ENCODE data around the gene CNST. TPM values are rescaled to one million over a fixed set of nuclear protein-coding genes. Genes with fewer than 3 reads are reported as not detected.
"Not testable (repeated sequence)": the region's sequence is repeated elsewhere in the genome, so short reads cannot be mapped to it uniquely, and the experiment has no call there.

The CNST gene
- total RNA-seq, 1 donor from 2014 or later, result 25.6 TPM

DNA sequence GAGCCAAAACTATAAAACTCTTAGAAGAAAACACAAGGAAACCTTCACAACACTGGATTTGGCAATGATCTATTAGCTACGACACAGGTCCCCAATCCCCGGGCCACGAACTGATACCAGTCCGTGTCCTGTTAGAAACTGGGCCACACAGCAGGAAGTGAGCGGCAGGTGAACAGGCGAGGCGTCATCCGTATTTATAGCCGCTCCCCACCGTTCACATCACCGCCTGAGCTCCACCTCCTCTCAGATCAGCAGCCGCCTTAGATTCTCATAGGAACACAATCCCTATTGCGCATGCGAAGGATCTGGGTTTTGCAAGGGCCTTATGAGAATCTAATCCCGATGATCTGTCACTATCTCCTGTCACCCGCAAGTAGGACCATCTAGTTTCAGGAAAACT lies 12.1 kb upstream of the CNST start:
- Histone ChIP-seq H3F3A (ENCODE audit: low read depth) (no peaks in the 10 kb centered on the region), H3K4me1 (no peaks in the 10 kb centered on the region), H3K4me3 (no peak overlapping the region), H3K79me2 (ENCODE audit: low read depth) (peaks cover 11% of the 10 kb centered on the region), H4K20me1 (ENCODE audit: low read depth) (no peaks in the 10 kb centered on the region), H3K36me3 (no peaks in the 10 kb centered on the region), H3K4me2 (no peak overlapping the region), H3K9ac (no peak overlapping the region), H3K27ac (no peak overlapping the region), H3K9me3 (ENCODE audit: low read depth) (no peaks in the 10 kb centered on the region), H2AFZ (replicated peaks) (no peak overlapping the region), H3K27me3 (no peaks in the 10 kb centered on the region)
- H3K36me3 Mint-ChIP-seq, result peaks cover 10% of the 10 kb centered on the region
- TF ChIP-seq, protein P1, sequence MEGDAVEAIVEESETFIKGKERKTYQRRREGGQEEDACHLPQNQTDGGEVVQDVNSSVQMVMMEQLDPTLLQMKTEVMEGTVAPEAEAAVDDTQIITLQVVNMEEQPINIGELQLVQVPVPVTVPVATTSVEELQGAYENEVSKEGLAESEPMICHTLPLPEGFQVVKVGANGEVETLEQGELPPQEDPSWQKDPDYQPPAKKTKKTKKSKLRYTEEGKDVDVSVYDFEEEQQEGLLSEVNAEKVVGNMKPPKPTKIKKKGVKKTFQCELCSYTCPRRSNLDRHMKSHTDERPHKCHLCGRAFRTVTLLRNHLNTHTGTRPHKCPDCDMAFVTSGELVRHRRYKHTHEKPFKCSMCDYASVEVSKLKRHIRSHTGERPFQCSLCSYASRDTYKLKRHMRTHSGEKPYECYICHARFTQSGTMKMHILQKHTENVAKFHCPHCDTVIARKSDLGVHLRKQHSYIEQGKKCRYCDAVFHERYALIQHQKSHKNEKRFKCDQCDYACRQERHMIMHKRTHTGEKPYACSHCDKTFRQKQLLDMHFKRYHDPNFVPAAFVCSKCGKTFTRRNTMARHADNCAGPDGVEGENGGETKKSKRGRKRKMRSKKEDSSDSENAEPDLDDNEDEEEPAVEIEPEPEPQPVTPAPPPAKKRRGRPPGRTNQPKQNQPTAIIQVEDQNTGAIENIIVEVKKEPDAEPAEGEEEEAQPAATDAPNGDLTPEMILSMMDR (IDR thresholded peaks at IDR 0.05), result no peak
- TF ChIP-seq EZH2phosphoT487 (IDR thresholded peaks at IDR 0.05), result no peak
- TF ChIP-seq EZH2 (IDR thresholded peaks at IDR 0.05), result no peak
- no peak for DNase-seq (ENCODE audit: low spot score)
- peaks cover 2% of the 10 kb centered on the region for H3K27me3 Mint-ChIP-seq (ENCODE audit: insufficient read depth, low read depth)
- no peaks in the 10 kb centered on the region for H3K4me1 Mint-ChIP-seq
- H3K9me3 Mint-ChIP-seq, result no peaks in the 10 kb centered on the region
- no peak overlapping the region for H3K4me3 Mint-ChIP-seq
- no peak overlapping the region for H3K27ac Mint-ChIP-seq

DNA sequence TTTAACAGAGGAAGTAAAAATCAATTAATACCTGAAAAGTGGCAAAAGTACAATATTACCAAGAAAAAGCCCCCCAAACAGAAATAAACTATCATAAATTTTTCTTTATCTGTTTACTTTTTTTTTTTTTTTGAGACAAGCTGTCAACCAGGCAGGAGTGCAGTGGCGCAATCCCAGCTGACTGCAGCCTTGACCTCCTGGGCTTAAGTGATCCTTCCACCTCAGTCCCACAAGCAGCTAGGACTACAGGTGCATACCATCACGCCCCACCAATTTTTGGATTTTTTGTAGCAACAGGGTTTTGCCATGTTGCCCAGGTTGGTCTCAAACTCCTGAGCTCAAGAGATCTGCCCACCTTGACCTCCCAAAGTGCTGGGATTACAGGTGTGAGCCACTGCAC lies 8.2 kb upstream of the CNST start:
- H3K9me3 Mint-ChIP-seq, result no peaks in the 10 kb centered on the region
- H3K27ac Mint-ChIP-seq, result no peak overlapping the region
- Histone ChIP-seq H3K4me1 (no peaks in the 10 kb centered on the region), H3K9ac (no peak overlapping the region), H3K4me2 (no peak overlapping the region), H3K27me3 (no peaks in the 10 kb centered on the region), H3K9me3 (ENCODE audit: low read depth) (no peaks in the 10 kb centered on the region), H3F3A (ENCODE audit: low read depth) (no peaks in the 10 kb centered on the region), H3K79me2 (ENCODE audit: low read depth) (peaks cover 21% of the 10 kb centered on the region), H2AFZ (replicated peaks) (no peak overlapping the region), H3K4me3 (no peak overlapping the region), H3K36me3 (no peaks in the 10 kb centered on the region), H4K20me1 (ENCODE audit: low read depth) (no peaks in the 10 kb centered on the region), H3K27ac (no peak overlapping the region)
- peaks cover 9% of the 10 kb centered on the region for H3K36me3 Mint-ChIP-seq
- DNase-seq (ENCODE audit: low spot score), result no peak
- H3K4me3 Mint-ChIP-seq, result no peak overlapping the region
- no peaks in the 10 kb centered on the region for H3K4me1 Mint-ChIP-seq
- H3K27me3 Mint-ChIP-seq (ENCODE audit: insufficient read depth, low read depth), result peaks cover 2% of the 10 kb centered on the region
- no peak for TF ChIP-seq EZH2 (IDR thresholded peaks at IDR 0.05)
- TF ChIP-seq, protein P1 (IDR thresholded peaks at IDR 0.05), result no peak
- TF ChIP-seq EZH2phosphoT487 (IDR thresholded peaks at IDR 0.05), result no peak

DNA sequence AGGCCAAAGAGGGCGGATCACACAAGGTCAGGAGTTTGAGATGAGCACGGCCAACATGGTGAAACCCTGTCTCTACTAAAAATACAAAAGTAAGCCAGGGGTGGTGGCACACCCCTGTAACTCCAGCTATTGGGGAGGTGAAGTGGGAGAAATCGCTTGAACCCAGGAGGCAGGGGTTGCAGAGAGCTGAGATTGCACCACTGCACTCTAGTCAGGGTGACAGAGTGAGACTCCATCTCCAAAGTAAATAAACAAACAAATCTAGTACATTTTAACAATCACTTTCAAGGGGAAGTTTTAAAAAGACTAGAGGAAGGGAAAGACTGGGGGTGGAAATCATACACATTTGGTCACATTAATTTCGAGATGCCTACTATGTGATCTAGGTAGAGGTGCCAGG lies 6.9 kb upstream of the CNST start:
- H3K36me3 Mint-ChIP-seq, result peaks cover 9% of the 10 kb centered on the region

DNA sequence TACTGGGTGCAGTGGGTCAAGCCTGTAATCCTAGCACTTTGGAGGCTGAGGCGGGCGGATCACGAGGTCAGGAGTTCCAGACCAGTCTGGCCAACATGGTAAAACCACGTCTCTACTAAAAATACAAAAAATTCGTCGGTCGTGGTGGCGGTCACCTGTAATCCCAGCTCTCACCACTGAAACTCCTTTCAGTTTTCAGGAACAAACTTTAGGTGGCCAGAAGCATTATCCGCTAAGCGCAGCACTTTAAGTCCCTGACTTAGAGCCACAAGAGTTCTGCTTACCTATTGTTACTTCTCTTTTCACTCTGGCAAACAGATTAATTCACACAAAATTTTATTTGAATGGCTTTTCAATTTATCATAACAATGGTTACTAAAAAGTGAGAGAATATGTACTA lies 5.4 kb upstream of the CNST start:
- H3K4me3 Mint-ChIP-seq; H3K4me3 ChIP-seq; H3K27ac Mint-ChIP-seq; H4K20me1 ChIP-seq (ENCODE audit: low read depth); H3K9ac ChIP-seq; H3K36me3 ChIP-seq; H3K4me1 ChIP-seq; H3K27ac ChIP-seq; H3K27me3 Mint-ChIP-seq (ENCODE audit: insufficient read depth, low read depth); H3K4me2 ChIP-seq; H3K9me3 ChIP-seq (ENCODE audit: low read depth); H3F3A ChIP-seq (ENCODE audit: low read depth); H3K9me3 Mint-ChIP-seq; H3K36me3 Mint-ChIP-seq; H3K27me3 ChIP-seq; H2AFZ ChIP-seq (replicated peaks): not testable (repeated sequence)
- peaks cover 40% of the 10 kb centered on the region for H3K79me2 ChIP-seq (ENCODE audit: low read depth)
- peak; percentile 27 for DNase-seq (ENCODE audit: low spot score)
- peaks cover 12% of the 10 kb centered on the region for H3K4me1 Mint-ChIP-seq

More for the DNA sequence above, 6.9 kb upstream of the CNST start:
- TF ChIP-seq EZH2phosphoT487 (IDR thresholded peaks at IDR 0.05), result no peak
- no peak for TF ChIP-seq EZH2 (IDR thresholded peaks at IDR 0.05)
- TF ChIP-seq, protein P1 (IDR thresholded peaks at IDR 0.05), result no peak
- Mint-ChIP-seq H3K4me3 (no peak overlapping the region), H3K27me3 (ENCODE audit: insufficient read depth, low read depth) (peaks cover 2% of the 10 kb centered on the region), H3K9me3 (no peaks in the 10 kb centered on the region), H3K27ac (no peak overlapping the region), H3K4me1 (peaks cover 4% of the 10 kb centered on the region)
- H3F3A ChIP-seq (ENCODE audit: low read depth), result no peaks in the 10 kb centered on the region
- no peaks in the 10 kb centered on the region for H4K20me1 ChIP-seq (ENCODE audit: low read depth)
- no peak overlapping the region for H3K27ac ChIP-seq
- peaks cover 25% of the 10 kb centered on the region for H3K79me2 ChIP-seq (ENCODE audit: low read depth)
- no peak overlapping the region for H3K4me3 ChIP-seq
- H3K4me1 ChIP-seq, result no peaks in the 10 kb centered on the region
- no peaks in the 10 kb centered on the region for H3K9me3 ChIP-seq (ENCODE audit: low read depth)
- no peaks in the 10 kb centered on the region for H3K27me3 ChIP-seq
- no peak overlapping the region for H3K9ac ChIP-seq
- peaks cover 5% of the 10 kb centered on the region for H3K36me3 ChIP-seq
- H2AFZ ChIP-seq (replicated peaks), result no peak overlapping the region
- DNase-seq (ENCODE audit: low spot score), result no peak
- H3K4me2 ChIP-seq, result no peak overlapping the region

Data from neural progenitor cell (in vitro differentiated cells).